Adrenal gland (tissue), 5 donors: Measurements from ENCODE around the gene RNF130.

Experiments
- CTCF ChIP-seq, 6 experiments: fragments of 450-650 bp in 4 of 6; fragments of 200-600 bp in 2 of 6; sonication (generic) in 1 of 6; IDR thresholded peaks; 1 replicate in 5 of 6; 2 replicates in 1 of 6; pipeline versions ENCODE4 v1.5.1 to v1.8.0; 2016 to 2021; ENCODE audit warnings: antibody characterized with exemption in 6 of 6, mild to moderate bottlenecking in 2 of 6, moderate library complexity in 1 of 6
- POLR2A ChIP-seq, 2 donors: fragments of 450-650 bp; IDR thresholded peaks; one replicate each; pipeline ENCODE4 v1.6.1; 2017; ENCODE audit warnings: antibody characterized with exemption in 2 of 2, mild to moderate bottlenecking in 2 of 2, moderate library complexity in 1 of 2
- donor health status: DM: no; HTN: no; CAD: no.

GRCh38 chr5:180071531-180072255 lies at the start of gene RNF130:
- TF ChIP-seq CTCF (IDR thresholded peaks at IDR 0.05) (no peak), POLR2A (IDR thresholded peaks at IDR 0.05) (peak; percentile 29 to 80)
